HepG2 (cell line): Measurements from ENCODE around the gene PCGF5. TPM values are rescaled to one million over a fixed set of nuclear protein-coding genes. Genes with fewer than 3 reads are reported as not detected.

Experiments
- AKAP8 ChIP-seq: sonication (generic); formaldehyde crosslinking; IDR thresholded peaks from 2 replicates; pipeline ENCODE4 v1.5.1; 2020; ENCODE audit warnings: mild to moderate bottlenecking, missing genetic modification reagents
- DMAP1 ChIP-seq: IDR thresholded peaks from 2 replicates; pipeline ENCODE4 v1.6.1; 2016
- GZF1 ChIP-seq: sonication (generic); formaldehyde crosslinking; IDR thresholded peaks from 2 replicates; pipeline ENCODE4 v1.5.1; 2020; ENCODE audit warnings: mild to moderate bottlenecking, missing genetic modification reagents
- PRDM15 ChIP-seq: sonication (generic); formaldehyde crosslinking; IDR thresholded peaks from 2 replicates; pipeline ENCODE4 v1.4.0; 2020; ENCODE audit warnings: missing genetic modification reagents
- REPIN1 ChIP-seq: sonication (generic); formaldehyde crosslinking; IDR thresholded peaks from 2 replicates; pipeline ENCODE4 v1.8.0; 2022; ENCODE audit warnings: missing genetic modification reagents, low read depth, mild to moderate bottlenecking, borderline replicate concordance
- RNF219 ChIP-seq: sonication (generic); formaldehyde crosslinking; IDR thresholded peaks from 2 replicates; pipeline ENCODE4 v1.5.0; 2020; ENCODE audit warnings: mild to moderate bottlenecking, missing genetic modification reagents
- SOX5 ChIP-seq: IDR thresholded peaks from 2 replicates; pipeline ENCODE4 v1.6.1; 2016; ENCODE audit warnings: borderline replicate concordance
- SP2 ChIP-seq: sonication (generic); formaldehyde crosslinking; IDR thresholded peaks from 2 replicates; pipeline ENCODE4 v1.5.1; 2020; ENCODE audit warnings: mild to moderate bottlenecking, missing genetic modification reagents
- ZNF292 ChIP-seq: sonication (generic); formaldehyde crosslinking; IDR thresholded peaks from 2 replicates; pipeline ENCODE4 v1.8.1; 2022; ENCODE audit warnings: mild to moderate bottlenecking, low read depth, missing genetic modification reagents, borderline replicate concordance
- ZNF468 ChIP-seq: sonication (generic); formaldehyde crosslinking; IDR thresholded peaks from 2 replicates; pipeline ENCODE4 v1.8.0; 2022; ENCODE audit warnings: mild to moderate bottlenecking, moderate library complexity, missing genetic modification reagents
- ZNF580 ChIP-seq: IDR thresholded peaks from 2 replicates; pipeline ENCODE4 v1.6.1; 2016; ENCODE audit warnings: low read depth, borderline replicate concordance
- polyA plus RNA-seq, 8 experiments: library from polyadenylated mRNA; depleted of rRNA in 3 of 8; stranded (reverse) in 7 of 8; unstranded in 1 of 8; fragments of >200 nt; fragmentation: Illumina TruSeq in 4 of 8; extraction: Trizol in 4 of 8; gene quantifications; 2 replicates each; pipeline versions ENCODE4 v1.2.1 to v1.2.3, GENCODE V29; 2011 to 2016; ENCODE audit warnings: low read depth in 4 of 8, missing spikeins in 1 of 8, mixed read lengths in 1 of 8; ENCODE audit not compliant: insufficient read depth in 1 of 8
- total RNA-seq, 5 experiments: library from RNA; depleted of rRNA; stranded (reverse); fragments of >200 nt; fragmentation: Illumina TruSeq; extraction: Trizol; gene quantifications; 2 replicates each; pipeline ENCODE4 v1.2.3, GENCODE V29; 2016; ENCODE audit warnings: low read depth in 1 of 5
- TF ChIP-seq, protein P1 (sequence below), 2 experiments: fragments of 450-650 bp in 1 of 2; sonication (generic) in 1 of 2; formaldehyde crosslinking in 1 of 2; IDR thresholded peaks; 2 replicates each; pipeline versions ENCODE4 v1.6.1 to v1.8.0; 2016 to 2022; ENCODE audit warnings: antibody characterized with exemption in 1 of 2, mild to moderate bottlenecking in 1 of 2, missing genetic modification reagents in 1 of 2

The PCGF5 gene
- total and polyA plus RNA-seq, 2 of the 13 experiments (the other 11 are each of a cell fraction or from before 2014, with no cell fraction given), result 61.3 to 138 TPM

DNA sequence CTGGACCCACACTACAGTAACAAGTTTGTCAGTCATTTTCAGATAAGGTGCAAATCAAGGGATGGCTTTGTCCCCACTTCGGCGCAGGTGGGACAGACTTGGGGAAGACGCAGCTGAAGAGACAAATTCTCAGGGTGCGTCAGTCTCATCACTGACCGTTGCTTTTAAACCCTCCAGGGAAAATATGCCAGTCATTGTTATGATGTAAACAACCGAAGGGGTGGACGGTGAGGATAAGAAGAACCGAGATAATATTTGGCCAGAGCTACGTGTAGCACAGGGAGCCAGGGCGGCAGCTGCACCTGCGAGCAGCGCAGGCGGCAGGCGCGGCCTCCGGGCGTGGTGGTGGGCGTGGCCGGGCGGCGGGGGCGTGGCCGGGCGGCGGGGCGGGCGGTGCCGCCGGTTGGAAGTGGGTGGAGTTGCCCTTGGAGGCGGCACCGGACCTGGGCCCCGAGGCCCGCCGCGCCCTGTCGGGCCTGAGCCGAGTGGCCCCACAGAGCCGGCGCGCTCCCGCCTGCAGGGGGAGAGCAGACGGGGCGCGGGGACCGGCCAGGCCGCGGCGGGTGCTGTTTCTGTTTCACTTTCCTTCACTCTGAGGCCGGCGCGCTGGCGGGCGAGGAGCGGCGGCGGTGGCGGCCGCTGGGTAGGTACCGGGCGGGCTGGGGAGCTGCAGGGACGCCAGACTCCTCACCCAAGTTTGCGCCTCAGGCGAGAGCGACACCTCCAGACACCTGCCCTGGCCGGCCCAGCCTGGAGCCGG, at the start of gene PCGF5 (continued):
- no peak for TF ChIP-seq GZF1 (CRISPR knock-in tag)
- no peak for TF ChIP-seq SP2 (CRISPR knock-in tag)
- TF ChIP-seq REPIN1 (CRISPR knock-in tag), result 0 out of 2 replicates have a peak, but pooled peaks have one; percentile 45
- peak; percentile 56; the same call in 1 of the 2 replicates for TF ChIP-seq ZNF292 (CRISPR knock-in tag)
- TF ChIP-seq SOX5, result peak; percentile 71; the same call in 1 of the 2 replicates
- TF ChIP-seq ZNF468 (CRISPR knock-in tag), result no peak
- peak; percentile 39; the same call in 1 of the 2 replicates for TF ChIP-seq PRDM15
- no peak; the same call in 1 of the 2 replicates for TF ChIP-seq ZNF580 (CRISPR knock-in tag)
- no peak for TF ChIP-seq DMAP1
- TF ChIP-seq, protein P1, sequence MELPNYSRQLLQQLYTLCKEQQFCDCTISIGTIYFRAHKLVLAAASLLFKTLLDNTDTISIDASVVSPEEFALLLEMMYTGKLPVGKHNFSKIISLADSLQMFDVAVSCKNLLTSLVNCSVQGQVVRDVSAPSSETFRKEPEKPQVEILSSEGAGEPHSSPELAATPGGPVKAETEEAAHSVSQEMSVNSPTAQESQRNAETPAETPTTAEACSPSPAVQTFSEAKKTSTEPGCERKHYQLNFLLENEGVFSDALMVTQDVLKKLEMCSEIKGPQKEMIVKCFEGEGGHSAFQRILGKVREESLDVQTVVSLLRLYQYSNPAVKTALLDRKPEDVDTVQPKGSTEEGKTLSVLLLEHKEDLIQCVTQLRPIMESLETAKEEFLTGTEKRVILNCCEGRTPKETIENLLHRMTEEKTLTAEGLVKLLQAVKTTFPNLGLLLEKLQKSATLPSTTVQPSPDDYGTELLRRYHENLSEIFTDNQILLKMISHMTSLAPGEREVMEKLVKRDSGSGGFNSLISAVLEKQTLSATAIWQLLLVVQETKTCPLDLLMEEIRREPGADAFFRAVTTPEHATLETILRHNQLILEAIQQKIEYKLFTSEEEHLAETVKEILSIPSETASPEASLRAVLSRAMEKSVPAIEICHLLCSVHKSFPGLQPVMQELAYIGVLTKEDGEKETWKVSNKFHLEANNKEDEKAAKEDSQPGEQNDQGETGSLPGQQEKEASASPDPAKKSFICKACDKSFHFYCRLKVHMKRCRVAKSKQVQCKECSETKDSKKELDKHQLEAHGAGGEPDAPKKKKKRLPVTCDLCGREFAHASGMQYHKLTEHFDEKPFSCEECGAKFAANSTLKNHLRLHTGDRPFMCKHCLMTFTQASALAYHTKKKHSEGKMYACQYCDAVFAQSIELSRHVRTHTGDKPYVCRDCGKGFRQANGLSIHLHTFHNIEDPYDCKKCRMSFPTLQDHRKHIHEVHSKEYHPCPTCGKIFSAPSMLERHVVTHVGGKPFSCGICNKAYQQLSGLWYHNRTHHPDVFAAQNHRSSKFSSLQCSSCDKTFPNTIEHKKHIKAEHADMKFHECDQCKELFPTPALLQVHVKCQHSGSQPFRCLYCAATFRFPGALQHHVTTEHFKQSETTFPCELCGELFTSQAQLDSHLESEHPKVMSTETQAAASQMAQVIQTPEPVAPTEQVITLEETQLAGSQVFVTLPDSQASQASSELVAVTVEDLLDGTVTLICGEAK (IDR thresholded peaks at IDR 0.05), result no peak
- TF ChIP-seq, protein P1 (CRISPR knock-in tag; IDR thresholded peaks at IDR 0.05), result no peak
- TF ChIP-seq RNF219 (CRISPR knock-in tag), result no peak
- TF ChIP-seq AKAP8 (CRISPR knock-in tag), result no peak
